M059J (cell line): ENCODE measurements around the gene SINHCAF. TPM values are rescaled to one million over a fixed set of nuclear protein-coding genes. Genes with fewer than 3 reads are reported as not detected.

Experiments
- DNase-seq: peaks from one replicate; pipeline ENCODE4 v3.0.0-alpha.2; 2012; ENCODE audit warnings: low read depth
- total RNA-seq: library from RNA; depleted of rRNA; stranded (reverse); fragments of >200 nt; shearing (Covaris generic); gene quantifications from 2 replicates; pipeline ENCODE4 v1.2.3, GENCODE V29; 2014

Gene SINHCAF
- total RNA-seq, 1 experiment from 2014 or later: 73.0 TPM

GRCh38 chr12:31233061-31233730 lies 92.8 kb downstream of the SINHCAF start:
- DNase-seq: no peak

GRCh38 chr12:31232361-31232965 lies 93.5 kb downstream of the SINHCAF start:
- DNase-seq: no peak

GRCh38 chr12:31231611-31232360 lies 94.2 kb downstream of the SINHCAF start:
- no peak for DNase-seq
